ENCODE measurements around the gene PPP1R14C. TPM values are rescaled to one million over a fixed set of nuclear protein-coding genes. Genes with fewer than 3 reads are reported as not detected.
"Not testable (repeated sequence)": the region's sequence is repeated elsewhere in the genome, so short reads cannot be mapped to it uniquely, and the experiment has no call there.

Gene PPP1R14C
- total and polyA plus RNA-seq, 2 donors = 0.42 to 1.9 TPM

DNA sequence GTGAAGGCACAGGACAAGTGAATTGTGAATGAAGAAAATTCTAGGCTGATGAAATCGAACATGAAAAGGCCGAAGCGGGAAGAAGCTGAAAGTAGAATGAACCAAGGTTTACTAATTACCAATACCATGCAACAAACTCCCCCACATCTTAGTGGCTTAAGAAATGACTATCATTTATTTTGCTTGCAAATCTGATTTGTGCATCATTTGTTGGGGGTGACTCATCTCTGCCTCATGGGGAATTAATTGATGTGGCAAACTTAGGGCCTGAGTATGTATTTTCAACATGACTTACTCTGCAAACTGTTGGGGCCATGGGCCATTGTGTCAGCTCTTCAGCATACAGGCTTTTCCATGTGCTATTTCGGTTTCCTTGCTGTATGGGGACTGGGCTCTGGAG lies 26.8 kb downstream of the PPP1R14C start:
- Histone ChIP-seq H3K36me3 (ENCODE audit: control insufficient read depth in 2 of 2, insufficient read depth in 2 of 2, low read length in 1 of 2) (no peaks in the 10 kb centered on the region), H3K9me3 (ENCODE audit: control insufficient read depth in 2 of 2, insufficient read depth in 1 of 2, low read length in 1 of 2) (no peaks in the 10 kb centered on the region), H3K4me3 (ENCODE audit: low read length in 2 of 2) (no peak overlapping the region), H3K27ac (ENCODE audit: low read depth in 1 of 2, low read length in 1 of 2) (no peak overlapping the region), H3K4me1 (ENCODE audit: control insufficient read depth in 2 of 2, insufficient read depth in 2 of 2, low read length in 2 of 2) (peaks cover 0 to 3% of the 10 kb centered on the region in 2 donors), H3K27me3 (ENCODE audit: control insufficient read depth in 2 of 2, insufficient read depth in 1 of 2, low read length in 1 of 2) (no peaks in the 10 kb centered on the region)
- WGBS = 97% methylated on average over 4 of the region's 4 CpGs
- no peak for DNase-seq (ENCODE audit: low read depth in 6 of 9, low spot score in 9 of 9)

GRCh38 chr6:150172929-150173328 lies 30.1 kb downstream of the PPP1R14C start:
- Histone ChIP-seq H3K4me1 (ENCODE audit: control insufficient read depth in 2 of 2, insufficient read depth in 2 of 2, low read length in 2 of 2) (no peaks in the 10 kb centered on the region), H3K4me3 (ENCODE audit: low read length in 2 of 2) (no peak overlapping the region), H3K27me3 (ENCODE audit: control insufficient read depth in 2 of 2, insufficient read depth in 1 of 2, low read length in 1 of 2) (no peaks in the 10 kb centered on the region), H3K36me3 (ENCODE audit: control insufficient read depth in 2 of 2, insufficient read depth in 2 of 2, low read length in 1 of 2) (no peaks in the 10 kb centered on the region), H3K27ac (ENCODE audit: low read depth in 1 of 2, low read length in 1 of 2) (no peak overlapping the region), H3K9me3 (ENCODE audit: control insufficient read depth in 2 of 2, insufficient read depth in 1 of 2, low read length in 1 of 2) (no peaks in the 10 kb centered on the region)
- WGBS = 97% methylated on average over 2 of the region's 2 CpGs
- DNase-seq (ENCODE audit: low read depth in 6 of 9, low spot score in 9 of 9) = no peak

DNA sequence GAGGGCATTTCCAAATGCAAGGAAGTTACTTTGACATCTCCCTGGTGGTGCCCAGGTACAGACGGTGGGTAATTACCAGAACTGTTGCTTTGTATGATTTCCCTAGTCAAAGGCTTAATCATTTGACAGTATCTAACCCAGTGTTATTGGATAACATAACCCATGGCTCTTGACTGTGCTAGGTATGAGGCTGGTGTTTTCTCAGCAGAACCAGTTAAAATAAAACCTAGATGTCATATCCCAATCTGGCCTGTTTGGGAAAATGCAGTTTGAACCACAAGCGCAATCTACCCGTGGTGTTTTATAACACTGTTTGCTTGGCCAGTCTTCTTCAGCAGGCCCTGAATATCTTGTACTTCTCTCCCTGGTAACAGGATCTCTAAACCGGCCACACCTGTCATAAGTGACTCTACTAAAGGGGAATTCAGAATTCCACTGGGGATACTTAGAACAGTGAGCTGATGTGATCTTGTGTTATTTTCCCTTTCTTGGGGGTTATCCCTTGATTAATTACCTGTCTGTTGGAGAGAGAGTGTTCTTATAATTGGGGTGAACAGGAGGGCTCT lies 32.8 kb downstream of the PPP1R14C start:
- Histone ChIP-seq H3K27ac (ENCODE audit: low read depth in 1 of 2, low read length in 1 of 2) (no peak overlapping the region), H3K9me3 (ENCODE audit: control insufficient read depth in 2 of 2, insufficient read depth in 1 of 2, low read length in 1 of 2) (no peaks in the 10 kb centered on the region), H3K36me3 (ENCODE audit: control insufficient read depth in 2 of 2, insufficient read depth in 2 of 2, low read length in 1 of 2) (no peaks in the 10 kb centered on the region), H3K4me1 (ENCODE audit: control insufficient read depth in 2 of 2, insufficient read depth in 2 of 2, low read length in 2 of 2) (no peaks in the 10 kb centered on the region), H3K27me3 (ENCODE audit: control insufficient read depth in 2 of 2, insufficient read depth in 1 of 2, low read length in 1 of 2) (no peaks in the 10 kb centered on the region), H3K4me3 (ENCODE audit: low read length in 2 of 2) (no peak overlapping the region)
- 97% methylated on average over 4 of the region's 4 CpGs for WGBS
- no peak for DNase-seq (ENCODE audit: low read depth in 6 of 9, low spot score in 9 of 9)

DNA sequence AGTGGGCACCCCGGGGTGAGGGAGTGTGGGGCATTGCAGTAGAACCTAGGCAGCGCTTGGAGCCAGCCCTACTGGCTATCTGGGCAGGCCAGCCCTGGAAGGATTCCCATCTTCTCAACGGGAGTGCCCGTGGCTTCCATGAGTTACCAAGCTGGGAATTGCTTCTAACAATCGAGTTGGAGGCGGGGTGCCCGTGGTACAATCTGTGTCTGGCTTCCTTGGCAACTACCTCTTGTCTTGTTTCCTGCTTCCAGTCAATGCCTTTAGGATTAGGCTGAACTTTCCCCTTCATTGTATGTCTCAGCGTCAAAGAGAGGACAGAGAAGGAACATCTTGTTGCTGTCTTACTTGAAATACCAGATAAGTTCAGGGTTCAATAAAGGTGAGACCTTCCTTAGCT lies 33.3 kb downstream of the PPP1R14C start:
- Histone ChIP-seq H3K4me1 (ENCODE audit: control insufficient read depth in 2 of 2, insufficient read depth in 2 of 2, low read length in 2 of 2) (no peaks in the 10 kb centered on the region), H3K27me3 (ENCODE audit: control insufficient read depth in 2 of 2, insufficient read depth in 1 of 2, low read length in 1 of 2) (no peaks in the 10 kb centered on the region), H3K4me3 (ENCODE audit: low read length in 2 of 2) (no peak overlapping the region), H3K36me3 (ENCODE audit: control insufficient read depth in 2 of 2, insufficient read depth in 2 of 2, low read length in 1 of 2) (no peaks in the 10 kb centered on the region), H3K9me3 (ENCODE audit: control insufficient read depth in 2 of 2, insufficient read depth in 1 of 2, low read length in 1 of 2) (no peaks in the 10 kb centered on the region), H3K27ac (ENCODE audit: low read depth in 1 of 2, low read length in 1 of 2) (no peak overlapping the region)
- WGBS = 95% methylated on average over 8 of the region's 8 CpGs
- DNase-seq (ENCODE audit: low read depth in 6 of 9, low spot score in 9 of 9) = no peak

DNA sequence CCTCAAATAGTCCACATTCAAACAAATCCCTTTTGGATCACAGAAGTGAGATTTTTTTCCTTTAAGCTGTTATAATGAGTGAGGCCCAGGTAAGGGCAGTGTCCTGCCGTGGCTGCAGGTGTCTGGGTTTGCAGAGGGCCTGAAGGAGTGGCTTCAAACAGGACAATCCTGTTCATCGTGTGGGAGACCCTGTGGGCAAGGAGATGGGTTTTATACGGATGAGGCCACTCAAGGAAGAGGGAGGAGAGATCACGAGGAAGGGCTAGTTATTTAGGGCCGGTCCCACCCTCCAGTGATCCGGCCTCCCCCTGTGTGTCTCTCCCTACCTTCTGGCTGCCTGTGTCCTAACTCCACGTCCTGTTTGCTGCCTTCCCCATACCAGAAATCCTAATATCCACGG lies 33.8 kb downstream of the PPP1R14C start:
- Histone ChIP-seq H3K4me1 (ENCODE audit: control insufficient read depth in 2 of 2, insufficient read depth in 2 of 2, low read length in 2 of 2) (no peaks in the 10 kb centered on the region), H3K4me3 (ENCODE audit: low read length in 2 of 2) (no peak overlapping the region), H3K27ac (ENCODE audit: low read depth in 1 of 2, low read length in 1 of 2) (no peak overlapping the region), H3K27me3 (ENCODE audit: control insufficient read depth in 2 of 2, insufficient read depth in 1 of 2, low read length in 1 of 2) (no peaks in the 10 kb centered on the region), H3K9me3 (ENCODE audit: control insufficient read depth in 2 of 2, insufficient read depth in 1 of 2, low read length in 1 of 2) (no peaks in the 10 kb centered on the region), H3K36me3 (ENCODE audit: control insufficient read depth in 2 of 2, insufficient read depth in 2 of 2, low read length in 1 of 2) (no peaks in the 10 kb centered on the region)
- DNase-seq (ENCODE audit: low read depth in 6 of 9, low spot score in 9 of 9) = no peak
- WGBS = 97% methylated on average over 8 of the region's 8 CpGs

- no peak for DNase-seq (ENCODE audit: low read depth in 6 of 9, low spot score in 9 of 9)
Observed at GRCh38 chr6:150177259-150177951, 34.6 kb downstream of the PPP1R14C start.

GRCh38 chr6:150177952-150178520 lies 35.2 kb downstream of the PPP1R14C start:
- 87% methylated on average over 12 of the region's 12 CpGs for WGBS
- Histone ChIP-seq H3K4me1 (ENCODE audit: control insufficient read depth in 2 of 2, insufficient read depth in 2 of 2, low read length in 2 of 2) (no peaks in the 10 kb centered on the region), H3K36me3 (ENCODE audit: control insufficient read depth in 2 of 2, insufficient read depth in 2 of 2, low read length in 1 of 2) (no peaks in the 10 kb centered on the region), H3K4me3 (ENCODE audit: low read length in 2 of 2) (no peak overlapping the region), H3K27ac (ENCODE audit: low read depth in 1 of 2, low read length in 1 of 2) (no peak overlapping the region), H3K9me3 (ENCODE audit: control insufficient read depth in 2 of 2, insufficient read depth in 1 of 2, low read length in 1 of 2) (no peaks in the 10 kb centered on the region), H3K27me3 (ENCODE audit: control insufficient read depth in 2 of 2, insufficient read depth in 1 of 2, low read length in 1 of 2) (no peaks in the 10 kb centered on the region)
- no peak for DNase-seq (ENCODE audit: low read depth in 6 of 9, low spot score in 9 of 9)

More at GRCh38 chr6:150177259-150177951, 34.6 kb downstream of the PPP1R14C start:
- Histone ChIP-seq H3K27ac (ENCODE audit: low read depth in 1 of 2, low read length in 1 of 2) (no peak overlapping the region), H3K27me3 (ENCODE audit: control insufficient read depth in 2 of 2, insufficient read depth in 1 of 2, low read length in 1 of 2) (no peaks in the 10 kb centered on the region), H3K36me3 (ENCODE audit: control insufficient read depth in 2 of 2, insufficient read depth in 2 of 2, low read length in 1 of 2) (no peaks in the 10 kb centered on the region), H3K4me1 (ENCODE audit: control insufficient read depth in 2 of 2, insufficient read depth in 2 of 2, low read length in 2 of 2) (no peaks in the 10 kb centered on the region), H3K4me3 (ENCODE audit: low read length in 2 of 2) (no peak overlapping the region), H3K9me3 (ENCODE audit: control insufficient read depth in 2 of 2, insufficient read depth in 1 of 2, low read length in 1 of 2) (no peaks in the 10 kb centered on the region)
- 97% methylated on average over 11 of the region's 11 CpGs for WGBS

- DNase-seq (ENCODE audit: low read depth in 6 of 9, low spot score in 9 of 9) = no peak
- H3K27ac ChIP-seq (ENCODE audit: low read depth in 1 of 2, low read length in 1 of 2) = no peak overlapping the region
- no peaks in the 10 kb centered on the region for H3K4me1 ChIP-seq (ENCODE audit: control insufficient read depth in 2 of 2, insufficient read depth in 2 of 2, low read length in 2 of 2)
- H3K36me3 ChIP-seq (ENCODE audit: control insufficient read depth in 2 of 2, insufficient read depth in 2 of 2, low read length in 1 of 2) = no peaks in the 10 kb centered on the region
- no peaks in the 10 kb centered on the region for H3K9me3 ChIP-seq (ENCODE audit: control insufficient read depth in 2 of 2, insufficient read depth in 1 of 2, low read length in 1 of 2)
- H3K4me3 ChIP-seq (ENCODE audit: low read length in 2 of 2) = no peak overlapping the region
- H3K27me3 ChIP-seq (ENCODE audit: control insufficient read depth in 2 of 2, insufficient read depth in 1 of 2, low read length in 1 of 2) = no peaks in the 10 kb centered on the region
- WGBS = 94% methylated on average over 3 of the region's 3 CpGs
Observed at GRCh38 chr6:150179030-150179429, 36.2 kb downstream of the PPP1R14C start.

GRCh38 chr6:150179907-150180424 lies 37.1 kb downstream of the PPP1R14C start:
- not testable (repeated sequence) for H3K9me3 ChIP-seq (ENCODE audit: control insufficient read depth in 2 of 2, insufficient read depth in 1 of 2, low read length in 1 of 2); H3K36me3 ChIP-seq (ENCODE audit: control insufficient read depth in 2 of 2, insufficient read depth in 2 of 2, low read length in 1 of 2); H3K27me3 ChIP-seq (ENCODE audit: control insufficient read depth in 2 of 2, insufficient read depth in 1 of 2, low read length in 1 of 2); H3K27ac ChIP-seq (ENCODE audit: low read depth in 1 of 2, low read length in 1 of 2); H3K4me1 ChIP-seq (ENCODE audit: control insufficient read depth in 2 of 2, insufficient read depth in 2 of 2, low read length in 2 of 2); DNase-seq (ENCODE audit: low read depth in 6 of 9, low spot score in 9 of 9); H3K4me3 ChIP-seq (ENCODE audit: low read length in 2 of 2)
- WGBS = 81% methylated on average over 7 of the region's 7 CpGs
